ENCODE results near the gene GRB2. TPM values are rescaled to one million over a fixed set of nuclear protein-coding genes. Genes with fewer than 3 reads are reported as not detected.

Gene GRB2
- total RNA-seq, 1 donor from 2014 or later: 181 TPM

GRCh38 chr17:75341784-75342486 is 63.5 kb downstream of the GRB2 start:
- TF ChIP-seq CTCF (IDR thresholded peaks at IDR 0.05): no peak
- no peaks in the 10 kb centered on the region for H3K36me3 ChIP-seq
- no peak for DNase-seq
- no peaks in the 10 kb centered on the region for H3K27me3 ChIP-seq (ENCODE audit: low read depth)
- no peaks in the 10 kb centered on the region for H3K9me3 ChIP-seq
- H3K4me1 ChIP-seq: peaks cover 71% of the 10 kb centered on the region
- ATAC-seq: no peak
- H3K27ac ChIP-seq: no peak overlapping the region
- intact Hi-C loops (cut with DNase I): no loop called here
- no peak overlapping the region for H3K4me3 ChIP-seq

GRCh38 chr17:75340631-75341030 is 64.8 kb downstream of the GRB2 start:
- no peak for TF ChIP-seq CTCF (IDR thresholded peaks at IDR 0.05)
- no peak for DNase-seq
- H3K27ac ChIP-seq: no peak overlapping the region
- intact Hi-C loops (cut with DNase I): no loop called here
- no peak overlapping the region for H3K4me3 ChIP-seq
- no peaks in the 10 kb centered on the region for H3K9me3 ChIP-seq
- ATAC-seq: no peak
- peaks cover 66% of the 10 kb centered on the region for H3K4me1 ChIP-seq
- H3K36me3 ChIP-seq: no peaks in the 10 kb centered on the region
- no peaks in the 10 kb centered on the region for H3K27me3 ChIP-seq (ENCODE audit: low read depth)

- intact Hi-C loops (cut with DNase I): no loop called here
- H3K27me3 ChIP-seq (ENCODE audit: low read depth): no peaks in the 10 kb centered on the region
- no peak overlapping the region for H3K4me3 ChIP-seq
- ATAC-seq (no peak), DNase-seq (no peak)
- no peaks in the 10 kb centered on the region for H3K9me3 ChIP-seq
- peaks cover 60% of the 10 kb centered on the region for H3K4me1 ChIP-seq
- no peak for TF ChIP-seq CTCF (IDR thresholded peaks at IDR 0.05)
- no peaks in the 10 kb centered on the region for H3K36me3 ChIP-seq
- H3K27ac ChIP-seq: no peak overlapping the region
These were observed 65.5 kb downstream of the GRB2 start for GRCh38 chr17:75339971-75340370.

- peaks cover 44% of the 10 kb centered on the region for H3K4me1 ChIP-seq
- no peak overlapping the region for H3K27ac ChIP-seq
- no peak for DNase-seq
- no peaks in the 10 kb centered on the region for H3K36me3 ChIP-seq
- no peaks in the 10 kb centered on the region for H3K27me3 ChIP-seq (ENCODE audit: low read depth)
- H3K4me3 ChIP-seq: no peak overlapping the region
- intact Hi-C loops (cut with DNase I): no loop called here
- ATAC-seq: no peak
- no peak for TF ChIP-seq CTCF (IDR thresholded peaks at IDR 0.05)
- H3K9me3 ChIP-seq: no peaks in the 10 kb centered on the region
These were observed 67.1 kb downstream of the GRB2 start for GRCh38 chr17:75338335-75338734.

- Histone ChIP-seq H3K4me1 (peaks cover 27% of the 10 kb centered on the region), H3K27me3 (ENCODE audit: low read depth) (no peaks in the 10 kb centered on the region), H3K27ac (no peak overlapping the region), H3K9me3 (no peaks in the 10 kb centered on the region), H3K36me3 (peaks cover 19% of the 10 kb centered on the region), H3K4me3 (no peak overlapping the region)
- DNase-seq: no peak
- no peak for ATAC-seq
- intact Hi-C loops (cut with DNase I): no loop called here
- no peak for TF ChIP-seq CTCF (IDR thresholded peaks at IDR 0.05)
These were observed 70.2 kb downstream of the GRB2 start for GRCh38 chr17:75335315-75335714.
